H9 (cell line): ENCODE measurements around the gene TBC1D17. TPM values are rescaled to one million over a fixed set of nuclear protein-coding genes. Genes with fewer than 3 reads are reported as not detected.

Experiments used
- DNase-seq: peaks from one replicate; pipeline ENCODE4 v3.0.0-alpha.2; 2017
- H2AFZ ChIP-seq: one replicate; pipeline ENCODE4 v1.6.1; 2013; ENCODE audit warnings: mild to moderate bottlenecking, low read length, control low read depth, moderate library complexity
- H2AK5ac ChIP-seq: 2 replicates; pipeline ENCODE4 v1.6.1; 2013; ENCODE audit warnings: low read length, control low read depth, mixed read lengths; ENCODE audit not compliant: insufficient read length
- H2BK120ac ChIP-seq: one replicate; pipeline ENCODE4 v1.6.1; 2013; ENCODE audit warnings: low read depth, mild to moderate bottlenecking, low read length, control low read depth, inconsistent platforms; ENCODE audit not compliant: poor library complexity, severe bottlenecking
- H2BK12ac ChIP-seq: 2 replicates; pipeline ENCODE4 v1.6.1; 2013; ENCODE audit warnings: low read length, control low read depth, mixed read lengths, low read depth; ENCODE audit not compliant: insufficient read length
- H2BK15ac ChIP-seq: 2 replicates; pipeline ENCODE4 v1.6.1; 2013; ENCODE audit warnings: low read depth, low read length, control low read depth
- H2BK20ac ChIP-seq: one replicate; pipeline ENCODE4 v1.6.1; 2013; ENCODE audit warnings: low read depth, mild to moderate bottlenecking, low read length, control low read depth, inconsistent platforms; ENCODE audit not compliant: poor library complexity, severe bottlenecking
- H2BK5ac ChIP-seq: 2 replicates; pipeline ENCODE4 v1.6.1; 2013; ENCODE audit warnings: low read length, control low read depth, mixed read lengths; ENCODE audit not compliant: insufficient read length
- H3K14ac ChIP-seq: 2 replicates; pipeline ENCODE4 v1.6.1; 2013; ENCODE audit warnings: low read length, control low read depth; ENCODE audit not compliant: insufficient read depth
- H3K18ac ChIP-seq: 2 replicates; pipeline ENCODE4 v1.6.1; 2013; ENCODE audit warnings: low read depth, mild to moderate bottlenecking, mixed read lengths, low read length, control low read depth; ENCODE audit not compliant: insufficient read length
- H3K23ac ChIP-seq: 2 replicates; pipeline ENCODE4 v1.6.1; 2013; ENCODE audit warnings: low read length, control low read depth, mixed read lengths, low read depth; ENCODE audit not compliant: insufficient read length
- H3K23me2 ChIP-seq: 2 replicates; pipeline ENCODE4 v1.6.1; 2013; ENCODE audit warnings: low read depth, mild to moderate bottlenecking, mixed read lengths, low read length, control low read depth; ENCODE audit not compliant: insufficient read length, poor library complexity, severe bottlenecking
- H3K27ac ChIP-seq: 2 replicates; pipeline ENCODE4 v1.5.1; 2013; ENCODE audit warnings: low read length, control low read depth, mixed read lengths, low read depth; ENCODE audit not compliant: insufficient read length
- H3K27me3 ChIP-seq: 2 replicates; pipeline ENCODE4 v1.6.1; 2013; ENCODE audit warnings: low read length, control low read depth, inconsistent platforms; ENCODE audit not compliant: insufficient read depth
- H3K4ac ChIP-seq: 2 replicates; pipeline ENCODE4 v1.6.1; 2013; ENCODE audit warnings: low read depth, mild to moderate bottlenecking, control low read depth, inconsistent platforms, low read length, moderate library complexity
- H3K4me1 ChIP-seq: 2 replicates; pipeline ENCODE4 v1.6.1; 2013; ENCODE audit warnings: low read length, control low read depth, inconsistent platforms; ENCODE audit not compliant: insufficient read depth
- H3K4me2 ChIP-seq: 2 replicates; pipeline ENCODE4 v1.6.1; 2013; ENCODE audit warnings: low read length, control low read depth, mixed read lengths; ENCODE audit not compliant: insufficient read length, insufficient read depth
- H3K56ac ChIP-seq: 2 replicates; pipeline ENCODE4 v1.6.1; 2013; ENCODE audit warnings: low read depth, mild to moderate bottlenecking, mixed read lengths, low read length, control low read depth; ENCODE audit not compliant: insufficient read length
- H3K79me1 ChIP-seq: 2 replicates; pipeline ENCODE4 v1.6.1; 2013; ENCODE audit warnings: low read depth, mild to moderate bottlenecking, moderate library complexity, low read length, control low read depth, inconsistent platforms; ENCODE audit not compliant: insufficient read depth, poor library complexity, severe bottlenecking
- H3K79me2 ChIP-seq: 2 replicates; pipeline ENCODE4 v1.6.1; 2013; ENCODE audit warnings: low read length, control low read depth, inconsistent platforms; ENCODE audit not compliant: insufficient read depth
- H3K9ac ChIP-seq: 2 replicates; pipeline ENCODE4 v1.6.1; 2013; ENCODE audit warnings: low read length, control low read depth, mixed read lengths; ENCODE audit not compliant: insufficient read length; ENCODE audit errors: extremely low read depth
- H3K9me3 ChIP-seq: one replicate; pipeline ENCODE4 v1.6.1; 2013; ENCODE audit warnings: low read depth, low read length, inconsistent platforms; ENCODE audit not compliant: control insufficient read depth
- H3T11ph ChIP-seq: one replicate; pipeline ENCODE4 v1.6.1; 2013; ENCODE audit warnings: mild to moderate bottlenecking, low read length, control low read depth, inconsistent platforms
- H4K20me1 ChIP-seq: one replicate; pipeline ENCODE4 v1.6.1; 2013; ENCODE audit not compliant: control insufficient read depth, insufficient read length, insufficient read depth
- H4K5ac ChIP-seq: 2 replicates; pipeline ENCODE4 v1.6.1; 2013; ENCODE audit warnings: low read depth, mild to moderate bottlenecking, mixed read lengths, low read length, control low read depth; ENCODE audit not compliant: insufficient read length
- H4K8ac ChIP-seq: replicated peaks from 2 replicates; pipeline ENCODE4 v1.6.1; 2013; ENCODE audit warnings: low read length, control low read depth, mixed read lengths, low read depth; ENCODE audit not compliant: insufficient read length
- H4K91ac ChIP-seq: 2 replicates; pipeline ENCODE4 v1.6.1; 2013; ENCODE audit warnings: low read depth, mild to moderate bottlenecking, moderate library complexity, mixed read lengths, low read length, control low read depth; ENCODE audit not compliant: insufficient read length
- H3K27ac Mint-ChIP-seq, 3 experiments: 2 replicates in 2 of 3; 3 replicates in 1 of 3; pipeline ENCODE4 v1.8.0; 2020 to 2021; ENCODE audit warnings: mixed read lengths in 3 of 3, mild to moderate bottlenecking in 1 of 3, moderate library complexity in 1 of 3
- H3K27me3 Mint-ChIP-seq: 2 replicates; pipeline ENCODE4 v1.8.0; 2021; ENCODE audit warnings: low read depth, mild to moderate bottlenecking, moderate library complexity, mixed read lengths
- H3K36me3 Mint-ChIP-seq, 3 experiments: 2 replicates in 2 of 3; 3 replicates in 1 of 3; pipeline ENCODE4 v1.8.0; 2020 to 2021; ENCODE audit warnings: low read depth in 3 of 3, mixed read lengths in 3 of 3; ENCODE audit not compliant: insufficient read depth in 1 of 3
- H3K4me1 Mint-ChIP-seq, 2 experiments: 2 replicates each; pipeline ENCODE4 v1.8.0; 2020; ENCODE audit warnings: mixed read lengths in 2 of 2
- H3K4me3 Mint-ChIP-seq, 2 experiments: 2 replicates in 1 of 2; 3 replicates in 1 of 2; pipeline ENCODE4 v1.8.0; 2020 to 2021; ENCODE audit warnings: mild to moderate bottlenecking in 2 of 2, mixed read lengths in 2 of 2, moderate library complexity in 1 of 2
- H3K9me3 Mint-ChIP-seq, 2 experiments: 2 replicates in 1 of 2; 3 replicates in 1 of 2; pipeline ENCODE4 v1.8.0; 2020; ENCODE audit warnings: mild to moderate bottlenecking in 2 of 2, mixed read lengths in 2 of 2, moderate library complexity in 1 of 2
- WGBS: extraction: QIAGEN DNeasy Blood & Tissue Kit; methylation state at CpG from one replicate; pipeline ENCODE4 v1.1.7; 2013; ENCODE audit warnings: missing lambda C conversion rate, low lambda C conversion rate, mixed read lengths; ENCODE audit not compliant: insufficient read length; ENCODE audit errors: extremely low coverage; 5-methylcytosine and 5-hydroxymethylcytosine counted together
- total RNA-seq: library from RNA; stranded (reverse); gene quantifications from 2 replicates; pipeline ENCODE4 v1.2.1, GENCODE V29; 2021
- TF ChIP-seq, protein P1 (sequence below): fragments of 200-600 bp; sonication (generic); conservative IDR thresholded peaks from 3 replicates; pipeline ENCODE4 v1.8.0; 2021; ENCODE audit warnings: antibody characterized with exemption, mild to moderate bottlenecking

Gene TBC1D17
- total RNA-seq, 1 experiment from 2014 or later: 33.6 TPM

DNA sequence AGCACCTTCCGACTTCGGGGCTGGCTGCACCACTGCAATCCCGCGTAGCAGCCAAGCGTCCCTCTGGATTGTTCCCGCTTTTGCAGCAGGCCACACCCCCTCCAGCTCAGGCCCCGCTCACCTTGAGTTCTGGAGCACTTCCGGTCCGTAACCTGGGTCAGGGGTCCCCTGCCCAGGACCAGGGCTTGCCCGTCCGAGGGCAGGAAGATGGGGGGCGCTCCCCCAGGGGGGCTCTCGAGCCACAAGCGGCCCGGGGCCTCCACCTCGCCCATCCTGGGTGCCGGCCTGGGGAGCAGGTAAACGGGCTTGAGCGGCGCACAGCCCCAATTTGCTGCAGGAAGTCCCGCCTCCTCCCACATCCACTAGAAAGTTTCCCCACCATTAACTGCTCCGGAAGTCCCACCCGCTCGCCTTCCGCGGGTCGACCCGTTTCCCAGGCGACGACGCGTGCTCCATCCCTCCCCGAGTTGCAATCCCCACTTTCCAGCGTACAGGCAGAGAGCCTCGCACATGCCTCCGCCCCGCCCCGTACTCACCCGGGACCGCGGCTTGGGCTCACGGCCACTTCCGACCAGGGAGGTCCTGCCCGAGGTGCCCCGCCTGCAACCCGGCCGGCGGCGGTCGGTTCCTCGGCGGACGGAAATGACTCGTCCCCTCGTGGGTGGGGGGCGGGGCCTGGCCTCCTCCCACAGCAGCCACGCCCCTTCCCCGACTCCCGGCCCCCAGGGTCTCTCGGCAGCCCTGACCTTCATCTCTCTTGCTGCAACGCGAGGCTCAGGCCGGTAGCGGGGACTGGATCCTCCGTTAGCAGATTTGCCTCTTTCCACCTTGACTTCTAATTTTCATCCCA lies 10.3 kb upstream of the TBC1D17 start, which contains the start of gene PNKP:
Gene PNKP, minus strand, starts transcription at position 644 of the 850 bp plus-strand sequence. Its CDS starts 372 bp downstream, at position 272.
- H3K14ac ChIP-seq: peak within 1 kb of the TSS; percentile 90; the same call in 1 of the 2 replicates
- H3K23ac ChIP-seq: no peak within 1 kb of the TSS
- H3K4ac ChIP-seq: no peak within 1 kb of the TSS; the same call in 1 of the 2 replicates
- no peak within 1 kb of the TSS for H4K5ac ChIP-seq
- H2AK5ac ChIP-seq: no peak within 1 kb of the TSS
- peaks cover 15% of the 10 kb centered on the region for H3K23me2 ChIP-seq
- peak within 1 kb of the TSS; percentile 40 for H3K27ac ChIP-seq
- H3K4me1 ChIP-seq: peaks cover 2% of the 10 kb centered on the region; the same call in 1 of the 2 replicates
- Mint-ChIP-seq H3K9me3 (peaks cover 0 to 4% of the 10 kb centered on the region in 2 experiments; a peak in 1 of 5 replicates), H3K36me3 (peaks cover 27 to 46% (median 30%) of the 10 kb centered on the region in 3 experiments), H3K4me1 (peaks cover 26 to 37% of the 10 kb centered on the region in 2 experiments), H3K27ac (peak within 1 kb of the TSS; percentile 98 to 100 (median 99)), H3K27me3 (peaks cover 1% of the 10 kb centered on the region; the same call in 1 of the 2 replicates), H3K4me3 (peak within 1 kb of the TSS; percentile 95 to 98; a peak in 4 of 5 replicates)
- no CpG with 5 or more reads among the region's 65 CpGs for WGBS
- H4K20me1 ChIP-seq: no peaks in the 10 kb centered on the region
- H3T11ph ChIP-seq: no peak within 1 kb of the TSS
- H2BK120ac ChIP-seq: no peak within 1 kb of the TSS
- peak; percentile 94 for DNase-seq
- TF ChIP-seq, protein P1, sequence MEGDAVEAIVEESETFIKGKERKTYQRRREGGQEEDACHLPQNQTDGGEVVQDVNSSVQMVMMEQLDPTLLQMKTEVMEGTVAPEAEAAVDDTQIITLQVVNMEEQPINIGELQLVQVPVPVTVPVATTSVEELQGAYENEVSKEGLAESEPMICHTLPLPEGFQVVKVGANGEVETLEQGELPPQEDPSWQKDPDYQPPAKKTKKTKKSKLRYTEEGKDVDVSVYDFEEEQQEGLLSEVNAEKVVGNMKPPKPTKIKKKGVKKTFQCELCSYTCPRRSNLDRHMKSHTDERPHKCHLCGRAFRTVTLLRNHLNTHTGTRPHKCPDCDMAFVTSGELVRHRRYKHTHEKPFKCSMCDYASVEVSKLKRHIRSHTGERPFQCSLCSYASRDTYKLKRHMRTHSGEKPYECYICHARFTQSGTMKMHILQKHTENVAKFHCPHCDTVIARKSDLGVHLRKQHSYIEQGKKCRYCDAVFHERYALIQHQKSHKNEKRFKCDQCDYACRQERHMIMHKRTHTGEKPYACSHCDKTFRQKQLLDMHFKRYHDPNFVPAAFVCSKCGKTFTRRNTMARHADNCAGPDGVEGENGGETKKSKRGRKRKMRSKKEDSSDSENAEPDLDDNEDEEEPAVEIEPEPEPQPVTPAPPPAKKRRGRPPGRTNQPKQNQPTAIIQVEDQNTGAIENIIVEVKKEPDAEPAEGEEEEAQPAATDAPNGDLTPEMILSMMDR: no peak
- H4K91ac ChIP-seq: no peak within 1 kb of the TSS
- H3K18ac ChIP-seq: peak within 1 kb of the TSS; percentile 92
- no peak within 1 kb of the TSS for H2BK5ac ChIP-seq
- H3K4me2 ChIP-seq: peak within 1 kb of the TSS; percentile 93
- peak within 1 kb of the TSS; percentile 91 for H3K9ac ChIP-seq
- H2BK15ac ChIP-seq: no peak within 1 kb of the TSS
- H2AFZ ChIP-seq: no peak within 1 kb of the TSS
- no peaks in the 10 kb centered on the region for H3K9me3 ChIP-seq
- H4K8ac ChIP-seq: no peak within 1 kb of the TSS
- H2BK20ac ChIP-seq: no peak within 1 kb of the TSS
- H2BK12ac ChIP-seq: no peak within 1 kb of the TSS
- H3K56ac ChIP-seq: no peak within 1 kb of the TSS
- H3K79me1 ChIP-seq: peaks cover 5% of the 10 kb centered on the region
- H3K79me2 ChIP-seq: no peaks in the 10 kb centered on the region; the same call in 1 of the 2 replicates
- no peaks in the 10 kb centered on the region for H3K27me3 ChIP-seq
